Measurements from ENCODE around the gene BRD3.

GRCh38 chr9:133981589-133981957 is 86.3 kb downstream of the BRD3 start:
- TF ChIP-seq CTCF (IDR thresholded peaks at IDR 0.05; ENCODE audit: low read depth, low read length) (no peak), EZH2phosphoT487 (IDR thresholded peaks at IDR 0.05; ENCODE audit: low read depth) (no peak)
